HCT116 (cell line): ENCODE data around the gene PRRC2A. TPM values are rescaled to one million over a fixed set of nuclear protein-coding genes. Genes with fewer than 3 reads are reported as not detected.

Experiments
- ATAC-seq: fragments of 200-7000 bp; cut with Tn5 transposase; 2 replicates; pipeline ENCODE4 v1.9.1; 2020; ENCODE audit warnings: mild to moderate bottlenecking, moderate library complexity
- BruUV-seq: library from RNA; stranded (reverse); fragments of 400-500 nt; replicated peaks from 2 replicates; lab custom pipeline; 2021; lab: Mats Ljungman, UMichigan
- CTCF ChIA-PET: fragments of 300-600 bp; sonication (Branson Sonifier 250); formaldehyde crosslinking; loops from one replicate; lab custom pipeline; 2021; ENCODE audit warnings: antibody characterized with exemption; lab: Charles Lee
- POLR2A ChIA-PET: fragments of 300-600, 350-600 bp; sonication (Branson Sonifier 250); formaldehyde crosslinking; loops from one replicate; lab custom pipeline; 2021; ENCODE audit warnings: antibody characterized with exemption; lab: Charles Lee
- RAD21 ChIA-PET, 2 experiments: fragments of 300-600 bp; sonication (Branson Sonifier 250); formaldehyde crosslinking; loops; one replicate each; lab custom pipeline; 2023; ENCODE audit warnings: low total read pairs in 2 of 2; ENCODE audit not compliant: uncharacterized antibody in 2 of 2, unreplicated experiment in 2 of 2, low non-redundant PET in 1 of 2; lab: Charles Lee
- DNase-seq: peaks from one replicate; pipeline ENCODE4 v3.0.0-alpha.2; 2010; ENCODE audit warnings: low read depth, low spot score
- H2AFZ ChIP-seq: fragments of 200-600 bp; shearing (Covaris generic), sonication (generic); 2 replicates; pipeline ENCODE4 v1.6.1; 2017; ENCODE audit warnings: low read depth, mixed run types, mixed read lengths, antibody characterized with exemption, low read length; ENCODE audit not compliant: poor library complexity, severe bottlenecking
- H3K27ac ChIP-seq: 2 replicates; pipeline ENCODE4 v1.5.1; 2012; ENCODE audit warnings: low read depth, low read length
- H3K27me3 ChIP-seq: fragments of 200-600 bp; sonication (generic); 2 replicates; pipeline ENCODE4 v1.6.1; 2016; ENCODE audit warnings: mixed run types, low read length, mixed read lengths; ENCODE audit not compliant: insufficient read depth
- H3K36me3 ChIP-seq, 2 experiments: fragments of 200-500 bp in 1 of 2; fragments of 200-600 bp in 1 of 2; sonication (Bioruptor generic) in 1 of 2; sonication (generic) in 1 of 2; 2 replicates each; pipeline versions ENCODE4 v1.5.1 to v1.6.1; 2014 to 2016; ENCODE audit warnings: low read length in 2 of 2, inconsistent platforms in 1 of 2, mixed read lengths in 1 of 2, mixed run types in 1 of 2; ENCODE audit not compliant: insufficient read depth in 2 of 2, control insufficient read depth in 1 of 2
- H3K4me1 ChIP-seq, 2 experiments: fragments of 200-600 bp in 1 of 2; sonication (generic) in 1 of 2; 2 replicates each; pipeline versions ENCODE4 v1.5.1 to v1.6.1; 2012 to 2017; ENCODE audit warnings: low read length in 2 of 2, inconsistent platforms in 1 of 2, mild to moderate bottlenecking in 1 of 2, mixed read lengths in 1 of 2, mixed run types in 1 of 2, moderate library complexity in 1 of 2; ENCODE audit not compliant: insufficient read depth in 2 of 2, control insufficient read depth in 1 of 2
- H3K4me2 ChIP-seq: fragments of 200-600 bp; sonication (generic); 2 replicates; pipeline ENCODE4 v1.6.1; 2017; ENCODE audit warnings: mixed run types, low read length, mixed read lengths
- H3K4me3 ChIP-seq, 2 experiments: fragments of 200-600 bp in 1 of 2; sonication (generic) in 1 of 2; replicated peaks in 1 of 2; 2 replicates each; pipeline ENCODE4 v1.5.1; 2011 to 2016; ENCODE audit warnings: low read length in 2 of 2, control low read depth in 1 of 2, low read depth in 1 of 2, mild to moderate bottlenecking in 1 of 2, mixed read lengths in 1 of 2, mixed run types in 1 of 2
- H3K79me2 ChIP-seq: fragments of 200-600 bp; sonication (generic); 2 replicates; pipeline ENCODE4 v1.6.1; 2017; ENCODE audit warnings: mild to moderate bottlenecking, mixed run types, low read length, moderate library complexity, mixed read lengths; ENCODE audit not compliant: insufficient read depth
- H3K9ac ChIP-seq: fragments of 200-600 bp; sonication (generic); 2 replicates; pipeline ENCODE4 v1.6.1; 2016; ENCODE audit warnings: low read length, mixed read lengths
- H3K9me2 ChIP-seq: fragments of 200-600 bp; sonication (generic), shearing (Covaris generic); 2 replicates; pipeline ENCODE4 v1.6.1; 2017; ENCODE audit warnings: mixed run types, mild to moderate bottlenecking, moderate library complexity; ENCODE audit not compliant: insufficient read depth
- H3K9me3 ChIP-seq, 2 experiments: fragments of 200-500 bp in 1 of 2; fragments of 200-600 bp in 1 of 2; sonication (Bioruptor generic) in 1 of 2; sonication (generic) in 1 of 2; 2 replicates each; pipeline ENCODE4 v1.6.1; 2014 to 2017; ENCODE audit warnings: low read length in 2 of 2, mixed read lengths in 2 of 2, inconsistent platforms in 1 of 2, low read depth in 1 of 2, mild to moderate bottlenecking in 1 of 2, mixed run types in 1 of 2, moderate library complexity in 1 of 2; ENCODE audit not compliant: control insufficient read depth in 1 of 2, insufficient read depth in 1 of 2
- H4K20me1 ChIP-seq: fragments of 200-600 bp; sonication (generic), shearing (Covaris generic); 2 replicates; pipeline ENCODE4 v1.6.1; 2017; ENCODE audit warnings: mixed run types, mild to moderate bottlenecking, moderate library complexity; ENCODE audit not compliant: insufficient read depth
- CBX3 ChIP-seq: IDR thresholded peaks from 2 replicates; pipeline ENCODE4 v1.6.1; 2012; ENCODE audit warnings: low read depth
- CEBPB ChIP-seq: IDR thresholded peaks from 2 replicates; pipeline ENCODE4 v1.6.1; 2012; ENCODE audit warnings: low read depth
- CTCF ChIP-seq, 3 experiments: fragments of 200-600 bp in 1 of 3; sonication (generic) in 1 of 3; IDR thresholded peaks in 2 of 3; conservative IDR thresholded peaks in 1 of 3; 2 replicates each; pipeline ENCODE4 v1.5.1; 2012 to 2017; ENCODE audit warnings: low read depth in 2 of 3, low read length in 2 of 3, antibody characterized with exemption in 1 of 3, borderline replicate concordance in 1 of 3, control low read depth in 1 of 3, mild to moderate bottlenecking in 1 of 3, mixed read lengths in 1 of 3, mixed run types in 1 of 3, moderate library complexity in 1 of 3; ENCODE audit not compliant: insufficient read depth in 1 of 3
- ELF1 ChIP-seq: IDR thresholded peaks from 2 replicates; pipeline ENCODE4 v1.6.1; 2012; ENCODE audit warnings: low read depth, borderline replicate concordance
- EZH2 ChIP-seq: fragments of 200-600 bp; sonication (generic); IDR thresholded peaks from 2 replicates; pipeline ENCODE4 v1.6.1; 2017; ENCODE audit warnings: antibody characterized with exemption, mixed run types
- EZH2phosphoT487 ChIP-seq: fragments of 200-600 bp; IDR thresholded peaks from 2 replicates; pipeline ENCODE4 v1.6.1; 2018; ENCODE audit warnings: antibody characterized with exemption, borderline replicate concordance
- JUND ChIP-seq: IDR thresholded peaks from 2 replicates; pipeline ENCODE4 v1.6.1; 2012
- MAX ChIP-seq: IDR thresholded peaks from 2 replicates; pipeline ENCODE4 v1.6.1; 2012
- POLR2A ChIP-seq: IDR thresholded peaks from 2 replicates; pipeline ENCODE4 v1.7.0; 2011; ENCODE audit warnings: borderline replicate concordance; ENCODE audit not compliant: insufficient read depth, insufficient read length; ENCODE audit errors: extremely low read depth
- POLR2AphosphoS5 ChIP-seq: IDR thresholded peaks from 2 replicates; pipeline ENCODE4 v1.6.1; 2011; ENCODE audit warnings: mild to moderate bottlenecking, low read depth, low read length, moderate library complexity
- RAD21 ChIP-seq: IDR thresholded peaks from 2 replicates; pipeline ENCODE4 v1.6.1; 2012; ENCODE audit warnings: low read depth, mild to moderate bottlenecking
- REST ChIP-seq: IDR thresholded peaks from 2 replicates; pipeline ENCODE4 v1.6.1; 2012; ENCODE audit warnings: low read depth
- SP1 ChIP-seq: IDR thresholded peaks from 2 replicates; pipeline ENCODE4 v1.6.1; 2012; ENCODE audit warnings: low read depth
- SRF ChIP-seq: IDR thresholded peaks from 2 replicates; pipeline ENCODE4 v1.6.1; 2012; ENCODE audit warnings: low read depth
- TCF7L2 ChIP-seq: IDR thresholded peaks from 2 replicates; pipeline ENCODE4 v1.7.0; 2011; ENCODE audit warnings: borderline replicate concordance, inconsistent platforms; ENCODE audit not compliant: insufficient read depth, insufficient read length; ENCODE audit errors: extremely low read depth
- ZBTB33 ChIP-seq: IDR thresholded peaks from 2 replicates; pipeline ENCODE4 v1.6.1; 2011; ENCODE audit warnings: mild to moderate bottlenecking, low read length, moderate library complexity; ENCODE audit not compliant: insufficient replicate concordance; ENCODE audit errors: extremely low read depth
- ZFX ChIP-seq: fragments of 450-650 bp; IDR thresholded peaks from 2 replicates; pipeline ENCODE4 v1.6.1; 2017
- ZNF274 ChIP-seq: fragments of 200-500 bp; sonication (Bioruptor generic); IDR thresholded peaks from 2 replicates; pipeline ENCODE4 v1.6.1; 2014; ENCODE audit warnings: mild to moderate bottlenecking, low read depth, low read length, inconsistent platforms
- intact Hi-C: fragments of 100-400 bp; cut with micrococcal nuclease; formaldehyde crosslinking; loops from 2 replicates; pipeline ENCODE4 v1.10.0; 2022
- total RNA-seq: library from RNA; stranded (reverse); gene quantifications from one replicate; pipeline ENCODE4 v1.2.1, GENCODE V29; 2021; ENCODE audit not compliant: unreplicated experiment

The PRRC2A gene
- total RNA-seq, 1 experiment from 2014 or later, result 250 TPM

GRCh38 chr6:31617010-31617409 is 3.5 kb upstream of the PRRC2A start:
- H3K9me3 ChIP-seq, result no peaks in the 10 kb centered on the region
- ChIA-PET POLR2A (no interaction called here), RAD21 (no interaction called here)

More at GRCh38 chr6:31617010-31617409, 3.5 kb upstream of the PRRC2A start:
- H3K4me1 ChIP-seq, result peaks cover 1 to 12% of the 10 kb centered on the region in 2 experiments; a peak in 3 of 4 replicates
- no peak overlapping the region for H3K9ac ChIP-seq
- H4K20me1 ChIP-seq, result no peaks in the 10 kb centered on the region
- TF ChIP-seq POLR2AphosphoS5 (no peak), JUND (no peak), SP1 (no peak), EZH2phosphoT487 (no peak), ELF1 (no peak), EZH2 (no peak), ZBTB33 (no peak), CEBPB (no peak), ZFX (no peak), TCF7L2 (no peak), CTCF (IDR thresholded peaks at IDR 0.05 in 2 of 3, conservative IDR thresholded peaks at IDR 0.05 in 1 of 3; ENCODE audit: borderline replicate concordance in 1 of 3, insufficient read depth in 1 of 3, low read depth in 2 of 3, low read length in 2 of 3) (no peak), REST (no peak), POLR2A (no peak), CBX3 (no peak), RAD21 (no peak), MAX (no peak), ZNF274 (no peak), SRF (no peak)
- H3K27me3 ChIP-seq, result no peaks in the 10 kb centered on the region
- H3K36me3 ChIP-seq, result peaks cover 0 to 7% of the 10 kb centered on the region in 2 experiments; a peak in 2 of 4 replicates
- H2AFZ ChIP-seq, result no peak overlapping the region
- H3K4me2 ChIP-seq, result no peak overlapping the region
- no peak overlapping the region for H3K4me3 ChIP-seq
- ATAC-seq (no peak), DNase-seq (no peak)
- no peak overlapping the region for H3K27ac ChIP-seq
- CTCF ChIA-PET, result no interaction called here
- intact Hi-C loops, result no loop called here
- H3K79me2 ChIP-seq, result peaks cover 12% of the 10 kb centered on the region
- no peaks in the 10 kb centered on the region for H3K9me2 ChIP-seq
- no TSS peak for BruUV-seq
